Inferior parietal cortex (tissue), 1 donor: ENCODE data around the gene ZNF709.
A peak's percentile ranks its signal among the peaks of the same experiment; 100 is the strongest.
"Not testable (repeated sequence)": the region's sequence is repeated elsewhere in the genome, so short reads cannot be mapped to it uniquely, and the experiment has no call there.

Experiments
- DNase-seq: peaks from one replicate; pipeline ENCODE4 v3.0.0-alpha.2; 2016; ENCODE audit errors: extremely low spot score

The ZNF709 gene

GRCh38 chr19:12484371-12485051 lies at the start of gene ZNF709:
Gene ZNF709 (minus strand): TSS chr19:12484816. CDS start chr19:12484657, 159 bp downstream.
- peak; percentile 91 for DNase-seq

- no peak for DNase-seq
These were observed 42.6 kb upstream of the ZNF709 start for GRCh38 chr19:12527034-12527836.

- no peak for DNase-seq
These were observed 41.9 kb upstream of the ZNF709 start for GRCh38 chr19:12526542-12526941.

DNA sequence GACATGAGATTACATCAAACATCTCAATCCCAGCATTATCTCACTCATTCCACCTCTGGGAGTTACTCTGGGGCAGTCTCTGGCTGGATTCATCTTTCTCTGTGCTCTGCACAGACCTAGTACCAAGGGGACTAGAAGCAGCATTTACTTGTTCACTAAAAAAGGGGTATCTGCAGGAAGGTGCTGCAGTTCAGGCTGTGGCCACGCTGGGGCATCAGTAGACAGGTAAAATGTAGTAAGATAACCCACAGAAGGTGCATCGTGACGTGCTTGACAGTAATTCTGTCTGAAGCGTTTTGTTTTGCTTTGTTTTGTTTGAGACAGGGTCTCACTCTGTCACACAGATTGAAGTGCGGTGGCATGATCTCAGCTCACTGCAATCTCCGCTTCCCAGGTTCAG lies 37.4 kb upstream of the ZNF709 start:
- DNase-seq: no peak

GRCh38 chr19:12513531-12514061 lies 29.0 kb upstream of the ZNF709 start:
- DNase-seq: peak; percentile 29

DNA sequence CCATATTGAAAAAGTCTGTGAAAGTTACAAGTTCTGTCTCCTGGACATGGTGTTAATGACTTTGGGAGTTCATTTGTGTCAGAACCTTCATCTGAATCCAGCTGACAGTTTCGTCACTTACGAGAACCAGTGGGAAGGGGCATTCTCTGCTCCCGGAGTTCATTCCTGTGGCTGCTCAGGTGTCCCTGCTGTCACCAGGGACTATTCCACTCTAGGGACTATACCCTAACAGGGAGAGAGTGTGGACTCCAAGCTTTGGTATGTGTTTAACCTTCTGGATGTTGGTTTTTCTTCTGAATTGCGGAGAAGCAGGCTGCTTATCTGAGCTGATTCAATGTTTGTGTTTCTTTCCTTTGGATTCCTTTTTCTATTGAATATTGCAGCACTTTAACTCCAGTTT lies 12.4 kb upstream of the ZNF709 start:
- no peak for DNase-seq

DNA sequence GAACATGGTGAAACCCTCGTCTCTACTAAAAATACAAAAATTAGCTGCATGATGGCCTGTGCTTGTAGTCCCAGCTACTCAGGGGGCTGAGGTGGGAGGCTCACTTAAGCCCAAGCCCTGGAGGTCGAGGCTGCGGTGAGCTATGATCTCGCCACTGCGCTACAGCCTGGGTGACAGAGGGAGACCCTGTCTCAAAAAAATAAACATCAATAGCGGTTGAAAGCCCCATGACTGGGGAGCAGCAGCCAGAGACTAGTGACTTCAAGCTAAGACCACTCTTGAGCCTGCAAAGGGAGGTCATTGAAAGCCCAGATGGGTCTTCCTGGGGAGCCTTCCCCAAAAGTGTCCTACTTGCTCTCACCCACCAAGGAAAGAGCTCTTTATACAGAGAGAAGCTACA lies 11.9 kb upstream of the ZNF709 start:
- no peak for DNase-seq

GRCh38 chr19:12495002-12495802 lies 10.6 kb upstream of the ZNF709 start:
- DNase-seq: peak; percentile 95

DNA sequence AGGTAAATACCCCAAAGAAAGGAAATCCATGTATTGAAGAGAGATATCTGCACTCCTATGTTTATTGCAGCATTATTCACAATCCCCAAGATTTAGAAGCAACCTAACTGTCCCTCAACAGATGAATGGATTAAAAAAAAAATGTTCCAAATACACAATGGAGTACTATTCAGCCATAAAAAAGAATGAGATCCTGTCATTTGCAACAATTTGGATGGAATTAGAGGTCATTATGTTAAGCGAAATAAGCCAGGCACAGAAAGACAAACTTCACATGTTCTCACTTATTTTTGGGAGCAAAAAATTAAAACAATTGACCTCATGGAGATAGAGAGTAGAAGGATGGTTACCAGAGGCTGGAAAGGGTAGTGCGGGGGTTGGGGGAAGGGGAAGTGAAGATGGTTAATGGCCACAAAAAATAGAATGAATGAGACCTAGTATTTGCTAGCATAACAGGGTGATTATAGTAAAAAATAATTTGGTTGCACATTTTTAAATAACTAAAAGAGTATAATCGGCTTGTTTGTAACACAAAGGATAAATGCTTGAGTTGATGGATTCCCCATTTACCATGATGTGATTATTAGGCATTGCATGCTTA lies 9.7 kb upstream of the ZNF709 start:
- DNase-seq: no peak

- DNase-seq: not testable (repeated sequence)
These were observed 1.7 kb upstream of the ZNF709 start for GRCh38 chr19:12486265-12486783.

GRCh38 chr19:12485571-12485970 lies 955 bp upstream of the ZNF709 start:
- no peak for DNase-seq

DNA sequence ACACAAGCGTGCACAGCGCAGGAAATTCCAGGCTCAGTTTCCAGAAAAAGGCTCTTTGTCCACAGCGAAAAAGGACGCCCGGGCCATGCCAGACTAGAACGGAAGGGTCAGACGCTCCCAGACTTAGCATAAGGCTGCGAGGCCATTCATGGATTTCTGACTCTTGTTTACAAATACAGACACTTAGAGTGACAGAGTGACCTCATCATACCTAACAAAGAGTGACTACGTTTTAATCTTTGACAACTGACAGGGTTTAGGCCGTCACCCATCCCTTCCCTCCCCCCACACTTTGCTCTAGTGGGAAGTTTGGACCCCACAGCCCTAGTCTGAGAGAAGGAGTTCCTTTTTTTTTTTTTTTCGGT lies 418 bp upstream of the ZNF709 start:
- no peak for DNase-seq

DNA sequence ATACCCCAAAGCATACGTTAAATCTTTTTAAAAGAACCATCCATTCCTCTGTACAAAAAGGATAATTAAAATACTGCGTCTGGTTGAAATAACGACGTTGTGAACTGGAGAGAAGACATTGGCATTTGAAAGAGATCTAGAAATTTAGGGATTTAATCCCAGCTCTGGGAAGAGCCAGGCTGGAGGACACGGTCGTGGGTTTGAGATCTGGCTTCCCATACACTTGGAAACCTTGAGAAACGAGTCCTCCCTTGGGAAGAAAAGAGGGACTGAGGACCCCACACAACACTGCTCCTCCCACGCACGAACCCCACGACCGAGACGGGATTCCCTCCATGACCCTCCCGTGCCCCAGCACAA lies 625 bp downstream of the ZNF709 start:
- peak; percentile 4 for DNase-seq

- DNase-seq: no peak
These were observed 2.1 kb downstream of the ZNF709 start for GRCh38 chr19:12482509-12482886.

DNA sequence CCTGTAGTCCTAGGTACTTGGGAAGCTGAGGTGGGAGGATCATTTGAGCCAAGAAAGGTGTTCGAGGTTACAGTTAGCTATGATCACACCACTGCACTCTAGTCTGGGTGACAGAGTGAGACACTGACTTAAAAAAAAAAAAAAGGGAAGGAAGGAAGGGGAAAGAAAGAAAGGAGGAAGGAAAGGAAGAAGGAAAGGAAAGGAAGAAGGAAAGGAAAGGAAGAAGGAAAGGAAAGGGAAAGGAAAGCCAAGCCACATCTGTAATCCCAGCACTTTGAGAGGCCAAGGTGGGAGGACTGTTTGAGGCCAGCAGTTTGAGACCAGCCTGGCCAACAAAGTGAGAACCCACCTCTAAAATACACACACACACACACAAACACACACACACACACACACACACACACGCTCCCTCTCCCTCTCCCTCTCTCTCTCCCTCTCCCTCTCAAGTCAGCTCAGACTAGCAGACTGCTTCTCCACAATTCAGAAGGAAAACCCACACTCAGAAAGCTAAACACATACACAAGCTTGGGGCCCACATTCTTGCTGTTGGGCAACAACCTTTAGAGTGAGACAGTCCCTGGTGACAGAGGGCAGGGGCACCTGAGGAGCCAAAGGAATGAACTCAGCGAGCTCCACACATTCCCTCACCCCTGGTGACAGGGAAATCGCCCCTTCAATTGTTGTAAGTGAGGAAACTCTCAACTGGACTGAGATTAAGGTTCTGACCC lies 2.7 kb downstream of the ZNF709 start:
- DNase-seq: no peak

DNA sequence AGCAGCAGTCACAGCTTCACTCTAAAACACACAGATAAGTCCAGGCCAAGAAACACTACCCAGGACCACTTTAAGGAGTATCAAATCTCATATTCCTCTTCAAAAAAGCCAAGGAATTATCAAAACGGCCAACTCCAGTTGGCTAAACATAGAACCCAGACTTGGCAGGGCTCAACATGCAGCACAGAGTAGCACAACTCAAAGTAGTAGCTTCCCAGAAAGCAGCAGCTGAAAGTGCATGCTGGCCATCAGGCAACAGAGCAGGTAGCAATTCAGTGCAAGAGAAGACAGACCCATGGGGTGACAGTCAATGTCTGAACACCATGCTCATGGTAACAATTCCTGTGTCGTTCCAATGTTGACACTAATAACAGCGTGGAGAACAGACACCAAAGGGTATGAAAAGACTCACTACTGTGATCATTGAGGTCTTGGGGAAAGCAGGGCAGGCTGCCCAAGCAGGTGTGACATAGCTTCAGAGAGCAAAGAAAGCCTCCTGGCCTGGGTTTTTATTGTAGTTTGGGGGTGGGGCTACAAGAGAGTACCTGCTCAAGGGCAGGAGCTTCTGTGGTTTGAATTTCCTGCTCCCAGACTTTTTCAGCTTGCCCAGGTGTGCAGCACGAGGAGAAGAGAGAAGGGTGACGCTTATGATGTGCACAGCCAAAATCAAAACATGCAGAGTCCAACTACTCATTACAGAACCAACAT lies 6.2 kb downstream of the ZNF709 start:
- DNase-seq: no peak

- not testable (repeated sequence) for DNase-seq
These were observed 17.0 kb downstream of the ZNF709 start for GRCh38 chr19:12467651-12468050.

DNA sequence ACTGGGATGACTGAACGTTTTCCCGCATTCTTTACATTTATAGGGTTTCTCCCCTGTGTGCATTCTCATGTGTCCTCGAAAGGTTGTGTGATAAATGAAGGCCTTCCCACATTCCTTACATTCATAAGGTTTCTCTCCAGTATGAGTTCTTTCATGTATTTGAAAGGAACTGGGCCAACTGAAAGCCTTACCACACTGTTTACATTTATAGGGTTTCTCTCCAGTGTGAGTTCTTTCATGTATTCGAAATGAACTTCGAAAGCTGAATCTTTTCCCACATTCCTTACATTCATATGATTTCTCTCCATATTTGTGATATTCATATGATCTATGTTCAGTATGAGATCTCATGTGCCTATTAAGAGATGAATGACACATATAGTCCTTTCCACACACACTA lies 19.4 kb downstream of the ZNF709 start:
- DNase-seq: no peak

DNA sequence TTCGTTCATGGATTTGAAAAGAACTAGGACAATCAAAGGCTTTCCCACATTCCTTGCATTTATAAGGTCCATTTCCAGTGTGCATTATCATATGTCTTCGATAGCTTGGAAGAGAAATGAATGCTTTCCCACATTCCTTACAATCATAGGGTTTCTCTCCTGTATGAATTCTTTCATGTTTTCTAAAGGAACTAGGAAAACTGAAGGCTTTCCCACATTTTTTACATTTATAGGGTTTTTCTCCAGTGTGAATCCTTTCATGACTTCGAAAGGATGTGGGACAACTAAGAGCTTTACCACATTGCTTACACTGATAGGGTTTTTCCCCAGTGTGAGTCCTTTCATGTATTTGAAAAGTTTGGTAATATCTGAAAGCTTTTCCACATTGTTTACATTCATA lies 19.8 kb downstream of the ZNF709 start:
- DNase-seq: no peak

DNA sequence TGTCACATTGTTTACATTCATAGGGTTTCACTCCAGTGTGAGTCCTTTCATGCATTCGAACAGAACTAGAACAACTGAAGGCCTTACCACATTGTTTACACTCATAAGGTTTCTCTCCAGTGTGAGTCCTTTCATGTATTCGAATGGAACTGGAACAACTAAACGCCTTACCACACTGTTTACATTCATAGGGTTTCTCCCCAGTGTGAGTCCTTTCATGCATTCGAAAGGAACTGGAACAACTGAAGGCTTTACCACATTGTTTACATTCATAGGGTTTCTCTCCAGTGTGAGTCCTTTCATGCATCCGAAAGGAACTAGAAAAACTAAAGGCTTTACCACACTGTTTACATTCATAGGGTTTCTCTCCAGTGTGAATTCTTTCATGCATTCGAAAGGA lies 20.5 kb downstream of the ZNF709 start:
- DNase-seq: not testable (repeated sequence)
